GM23338 (cell line): ENCODE results near the gene GNB5.
"Not testable (repeated sequence)": the region's sequence is repeated elsewhere in the genome, so short reads cannot be mapped to it uniquely, and the experiment has no call there.

ENCODE experiments used
- CREB1 ChIP-seq: fragments of 250-450 bp; sonication (Bioruptor Pico); IDR thresholded peaks from 2 replicates; pipeline ENCODE4 v1.5.0; 2020; ENCODE audit warnings: low read depth, mild to moderate bottlenecking, moderate library complexity
- ETS1 ChIP-seq: IDR thresholded peaks from 2 replicates; pipeline ENCODE4 v1.6.1; 2016; ENCODE audit warnings: antibody characterized with exemption
- EZH2 ChIP-seq: fragments of 200-600 bp; sonication (generic); IDR thresholded peaks from one replicate; pipeline ENCODE4 v1.8.0; 2017; ENCODE audit warnings: antibody characterized with exemption, mild to moderate bottlenecking, low read depth; ENCODE audit not compliant: unreplicated experiment
- EZH2phosphoT487 ChIP-seq: fragments of 200-600 bp; sonication (generic); IDR thresholded peaks from one replicate; pipeline ENCODE4 v1.8.1; 2018; ENCODE audit warnings: antibody characterized with exemption; ENCODE audit not compliant: unreplicated experiment
- JUNB ChIP-seq: IDR thresholded peaks from one replicate; pipeline ENCODE4 v1.6.1; 2016; ENCODE audit warnings: antibody characterized with exemption; ENCODE audit not compliant: unreplicated experiment
- NANOG ChIP-seq: IDR thresholded peaks from 2 replicates; pipeline ENCODE4 v1.6.1; 2016; ENCODE audit warnings: antibody characterized with exemption, borderline replicate concordance
- POLR2AphosphoS5 ChIP-seq: IDR thresholded peaks from 2 replicates; pipeline ENCODE4 v1.6.1; 2016; ENCODE audit warnings: antibody characterized with exemption, low read depth
- STAT1 ChIP-seq: IDR thresholded peaks from one replicate; pipeline ENCODE4 v1.6.1; 2016; ENCODE audit warnings: antibody characterized with exemption; ENCODE audit not compliant: unreplicated experiment
- ZNF114 ChIP-seq: fragments of 250-450 bp; sonication (Bioruptor Pico); IDR thresholded peaks from 2 replicates; pipeline ENCODE4 v1.5.0; 2020; ENCODE audit warnings: mild to moderate bottlenecking, moderate library complexity
- ZNF462 ChIP-seq: fragments of 250-450 bp; sonication (Bioruptor Pico); IDR thresholded peaks from 2 replicates; pipeline ENCODE4 v1.5.0; 2020; ENCODE audit warnings: mild to moderate bottlenecking, moderate library complexity
- TF ChIP-seq, protein P1 (sequence below), 2 experiments: fragments of 200-600 bp in 1 of 2; sonication (generic) in 1 of 2; conservative IDR thresholded peaks; 2 replicates each; pipeline versions ENCODE4 v1.5.1 to v1.6.1; 2016 to 2017; ENCODE audit warnings: antibody characterized with exemption in 2 of 2, low read depth in 2 of 2, mild to moderate bottlenecking in 2 of 2, moderate library complexity in 1 of 2
- TF ChIP-seq, protein P2 (sequence below): IDR thresholded peaks from one replicate; pipeline ENCODE4 v1.6.1; 2018; ENCODE audit warnings: antibody characterized with exemption; ENCODE audit not compliant: unreplicated experiment

GRCh38 chr15:52083037-52083359 lies 108.2 kb downstream of the GNB5 start:
- TF ChIP-seq, protein P1, sequence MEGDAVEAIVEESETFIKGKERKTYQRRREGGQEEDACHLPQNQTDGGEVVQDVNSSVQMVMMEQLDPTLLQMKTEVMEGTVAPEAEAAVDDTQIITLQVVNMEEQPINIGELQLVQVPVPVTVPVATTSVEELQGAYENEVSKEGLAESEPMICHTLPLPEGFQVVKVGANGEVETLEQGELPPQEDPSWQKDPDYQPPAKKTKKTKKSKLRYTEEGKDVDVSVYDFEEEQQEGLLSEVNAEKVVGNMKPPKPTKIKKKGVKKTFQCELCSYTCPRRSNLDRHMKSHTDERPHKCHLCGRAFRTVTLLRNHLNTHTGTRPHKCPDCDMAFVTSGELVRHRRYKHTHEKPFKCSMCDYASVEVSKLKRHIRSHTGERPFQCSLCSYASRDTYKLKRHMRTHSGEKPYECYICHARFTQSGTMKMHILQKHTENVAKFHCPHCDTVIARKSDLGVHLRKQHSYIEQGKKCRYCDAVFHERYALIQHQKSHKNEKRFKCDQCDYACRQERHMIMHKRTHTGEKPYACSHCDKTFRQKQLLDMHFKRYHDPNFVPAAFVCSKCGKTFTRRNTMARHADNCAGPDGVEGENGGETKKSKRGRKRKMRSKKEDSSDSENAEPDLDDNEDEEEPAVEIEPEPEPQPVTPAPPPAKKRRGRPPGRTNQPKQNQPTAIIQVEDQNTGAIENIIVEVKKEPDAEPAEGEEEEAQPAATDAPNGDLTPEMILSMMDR (conservative IDR thresholded peaks at IDR 0.05; ENCODE audit: low read depth in 2 of 2): not testable (repeated sequence)
- TF ChIP-seq EZH2, EZH2phosphoT487, CREB1, JUNB, POLR2AphosphoS5, ZNF114, ETS1, ZNF462, STAT1, NANOG: not testable (repeated sequence)
- TF ChIP-seq, protein P2, sequence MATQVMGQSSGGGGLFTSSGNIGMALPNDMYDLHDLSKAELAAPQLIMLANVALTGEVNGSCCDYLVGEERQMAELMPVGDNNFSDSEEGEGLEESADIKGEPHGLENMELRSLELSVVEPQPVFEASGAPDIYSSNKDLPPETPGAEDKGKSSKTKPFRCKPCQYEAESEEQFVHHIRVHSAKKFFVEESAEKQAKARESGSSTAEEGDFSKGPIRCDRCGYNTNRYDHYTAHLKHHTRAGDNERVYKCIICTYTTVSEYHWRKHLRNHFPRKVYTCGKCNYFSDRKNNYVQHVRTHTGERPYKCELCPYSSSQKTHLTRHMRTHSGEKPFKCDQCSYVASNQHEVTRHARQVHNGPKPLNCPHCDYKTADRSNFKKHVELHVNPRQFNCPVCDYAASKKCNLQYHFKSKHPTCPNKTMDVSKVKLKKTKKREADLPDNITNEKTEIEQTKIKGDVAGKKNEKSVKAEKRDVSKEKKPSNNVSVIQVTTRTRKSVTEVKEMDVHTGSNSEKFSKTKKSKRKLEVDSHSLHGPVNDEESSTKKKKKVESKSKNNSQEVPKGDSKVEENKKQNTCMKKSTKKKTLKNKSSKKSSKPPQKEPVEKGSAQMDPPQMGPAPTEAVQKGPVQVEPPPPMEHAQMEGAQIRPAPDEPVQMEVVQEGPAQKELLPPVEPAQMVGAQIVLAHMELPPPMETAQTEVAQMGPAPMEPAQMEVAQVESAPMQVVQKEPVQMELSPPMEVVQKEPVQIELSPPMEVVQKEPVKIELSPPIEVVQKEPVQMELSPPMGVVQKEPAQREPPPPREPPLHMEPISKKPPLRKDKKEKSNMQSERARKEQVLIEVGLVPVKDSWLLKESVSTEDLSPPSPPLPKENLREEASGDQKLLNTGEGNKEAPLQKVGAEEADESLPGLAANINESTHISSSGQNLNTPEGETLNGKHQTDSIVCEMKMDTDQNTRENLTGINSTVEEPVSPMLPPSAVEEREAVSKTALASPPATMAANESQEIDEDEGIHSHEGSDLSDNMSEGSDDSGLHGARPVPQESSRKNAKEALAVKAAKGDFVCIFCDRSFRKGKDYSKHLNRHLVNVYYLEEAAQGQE: not testable (repeated sequence)
